CD4-positive, alpha-beta T cell treated with Interleukin-15 for 1 hour (primary cell): ENCODE results near the gene DHFR2.
"Not testable (repeated sequence)": the region's sequence is repeated elsewhere in the genome, so short reads cannot be mapped to it uniquely, and the experiment has no call there.

Experiments used
- DNase-seq: peaks from one replicate; pipeline ENCODE4 v3.0.0-alpha.2; 2020

Gene DHFR2

DNA sequence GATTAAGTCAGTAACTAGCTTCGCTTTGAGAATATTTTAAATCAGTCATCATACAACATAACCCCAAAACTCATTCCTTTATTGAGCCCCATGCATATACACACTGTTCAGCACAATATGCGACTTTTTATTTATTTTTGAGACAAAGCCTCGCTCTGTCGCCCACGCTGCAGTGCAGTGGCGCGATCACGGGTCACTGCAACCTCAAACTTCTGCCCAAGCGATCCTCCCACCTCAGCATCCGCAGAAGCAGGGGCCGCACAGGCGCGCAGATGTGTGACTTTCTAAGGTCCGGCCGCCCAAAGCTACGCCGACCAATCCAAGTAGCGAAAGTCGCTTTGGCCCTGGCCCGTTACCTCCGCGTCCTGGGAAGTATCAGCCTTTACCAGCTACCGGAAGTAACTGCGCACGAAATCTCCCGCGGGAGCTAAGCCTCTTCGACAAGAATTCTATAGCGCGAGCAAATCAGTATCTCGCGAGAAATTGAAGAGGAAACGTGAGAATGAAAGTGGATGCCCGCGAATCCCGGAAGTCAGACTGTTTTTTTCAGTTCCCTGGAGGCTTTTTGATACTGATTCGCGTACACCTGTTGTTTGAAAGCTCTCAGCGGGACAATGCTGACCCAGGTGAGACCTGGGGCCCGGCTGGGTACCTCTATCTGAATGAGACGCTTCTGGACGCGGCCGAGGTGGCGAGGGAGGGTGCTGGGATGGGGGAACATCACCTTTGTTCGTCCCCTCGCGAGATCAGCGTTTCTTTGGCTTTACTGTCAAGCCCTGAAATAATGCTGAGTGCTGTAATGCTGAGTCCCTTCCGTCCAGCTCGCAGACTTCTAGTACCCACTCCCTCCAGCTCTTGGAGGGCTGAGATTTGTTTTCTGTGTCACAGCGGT is at the start of gene DHFR2, which contains the start of gene NSUN3:
TSS of gene DHFR2 (minus strand) at position 404 of the 892 bp plus-strand sequence. CDS start 1,405 bp downstream, outside the sequence.
TSS of gene NSUN3 (plus strand) at position 549 of the 892 bp plus-strand sequence. CDS start at position 615, 66 bp downstream.
- DNase-seq, result peak; percentile 87

DNA sequence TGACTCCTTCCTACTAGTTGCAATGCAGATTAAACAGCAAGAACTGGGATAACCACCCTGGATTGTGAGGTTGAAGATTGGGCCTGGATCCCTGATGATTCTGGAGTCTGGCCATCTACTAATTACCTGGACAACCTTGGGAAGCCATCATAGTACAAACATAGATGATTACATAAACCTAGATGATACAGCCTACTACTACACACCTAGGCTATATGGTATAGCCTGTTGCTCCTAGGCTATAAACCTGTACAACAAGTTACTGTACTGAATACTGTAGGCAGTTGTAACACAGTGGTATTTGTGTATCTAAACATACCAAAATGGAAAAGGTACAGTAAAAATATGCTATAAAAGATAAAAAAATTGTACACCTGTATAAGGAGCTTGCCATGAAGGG is 48.1 kb upstream of the DHFR2 start:
- DNase-seq, result no peak

DNA sequence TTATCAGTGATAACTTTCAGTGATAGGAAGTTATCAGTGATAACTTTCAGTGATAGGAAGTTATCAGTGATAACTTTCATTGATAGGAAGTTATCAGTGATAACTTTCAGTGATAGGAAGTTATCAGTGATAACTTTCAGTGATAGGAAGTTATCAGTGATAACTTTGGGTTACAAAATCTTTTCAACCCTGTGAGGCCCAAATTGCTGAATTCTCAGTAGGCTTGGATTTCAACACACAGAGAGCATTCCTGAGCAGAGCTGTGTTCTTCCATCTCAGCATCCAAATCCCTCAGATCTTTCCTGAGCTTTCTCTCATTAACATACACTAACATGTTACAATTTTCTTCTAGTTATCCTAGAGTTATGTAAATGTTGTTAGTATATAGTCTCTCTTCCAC is 47.5 kb upstream of the DHFR2 start:
- not testable (repeated sequence) for DNase-seq

DNA sequence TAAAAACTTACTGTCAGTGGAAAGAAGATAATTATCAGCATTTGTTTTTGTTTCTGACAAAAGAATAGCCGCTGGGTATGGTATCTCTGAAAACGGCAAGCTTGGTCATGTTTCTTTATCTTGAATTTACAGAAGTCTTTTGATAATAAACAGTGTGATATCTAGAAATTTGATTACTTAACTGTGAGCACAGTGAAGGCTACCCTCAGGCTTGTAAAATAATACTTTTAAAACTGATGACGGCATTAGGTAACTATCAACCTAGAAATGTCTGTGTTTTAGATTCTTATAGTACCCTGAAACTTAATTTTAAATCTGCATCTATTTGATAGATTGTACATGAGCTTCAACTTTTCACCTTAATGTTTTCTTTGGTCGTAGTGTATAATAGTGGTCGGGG is 43.6 kb upstream of the DHFR2 start:
- DNase-seq, result no peak

DNA sequence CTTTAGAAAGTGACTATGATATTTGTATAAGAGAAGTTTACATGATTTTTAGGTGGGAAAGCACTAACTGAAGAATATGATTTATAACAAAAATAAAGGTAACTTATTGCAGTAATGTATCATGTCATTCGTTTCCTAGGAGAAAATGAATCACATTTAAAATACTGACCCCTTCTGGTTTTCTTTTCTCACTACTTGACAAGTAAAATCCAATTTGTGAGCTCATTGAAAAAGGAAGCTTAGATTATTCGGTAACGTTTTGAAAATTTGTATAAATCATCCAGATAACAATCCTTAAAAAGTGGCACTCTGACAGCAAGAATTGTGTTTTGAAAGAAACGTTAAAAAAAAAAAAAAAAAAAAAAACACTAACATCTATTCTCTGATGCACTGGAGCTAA is 39.1 kb upstream of the DHFR2 start:
- DNase-seq, result no peak

DNA sequence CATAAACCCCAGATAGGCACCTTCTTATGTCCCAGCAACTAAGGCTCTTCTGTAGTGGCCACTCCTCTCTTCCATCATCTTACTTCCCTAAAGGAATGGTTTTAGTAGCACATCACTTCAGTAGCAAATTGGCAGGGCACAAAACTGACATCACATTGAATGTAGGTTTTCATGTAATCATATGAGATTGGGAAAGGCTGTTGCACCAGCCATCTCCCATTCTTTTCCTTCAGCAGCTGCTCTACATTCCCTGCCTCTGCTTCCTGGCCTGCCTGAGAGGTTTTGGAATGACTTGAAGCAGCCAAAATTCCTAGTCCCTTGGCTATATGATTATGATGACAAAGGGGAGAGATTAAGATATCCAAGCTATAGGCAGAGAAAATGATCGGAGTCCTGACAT is 36.6 kb upstream of the DHFR2 start:
- no peak for DNase-seq

DNA sequence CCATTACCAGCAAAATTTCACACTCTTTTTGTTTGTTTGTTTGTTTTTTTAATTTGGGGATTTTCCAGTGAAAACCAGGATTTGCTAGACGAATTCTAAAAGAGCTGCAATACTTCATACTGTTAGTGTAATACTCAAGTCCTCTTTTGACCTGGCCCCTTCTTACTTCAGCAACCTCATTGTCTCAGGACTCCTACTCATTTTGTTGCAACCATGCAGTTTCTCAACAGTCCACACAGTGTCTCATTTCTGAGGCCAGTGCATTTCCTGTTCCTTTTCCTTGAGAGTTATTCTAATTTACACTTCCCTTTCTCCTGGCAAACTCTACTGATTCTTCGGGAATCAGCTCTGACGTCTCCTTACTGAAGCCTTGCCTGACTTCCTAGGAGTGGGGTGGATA is 35.7 kb upstream of the DHFR2 start:
- no peak for DNase-seq

DNA sequence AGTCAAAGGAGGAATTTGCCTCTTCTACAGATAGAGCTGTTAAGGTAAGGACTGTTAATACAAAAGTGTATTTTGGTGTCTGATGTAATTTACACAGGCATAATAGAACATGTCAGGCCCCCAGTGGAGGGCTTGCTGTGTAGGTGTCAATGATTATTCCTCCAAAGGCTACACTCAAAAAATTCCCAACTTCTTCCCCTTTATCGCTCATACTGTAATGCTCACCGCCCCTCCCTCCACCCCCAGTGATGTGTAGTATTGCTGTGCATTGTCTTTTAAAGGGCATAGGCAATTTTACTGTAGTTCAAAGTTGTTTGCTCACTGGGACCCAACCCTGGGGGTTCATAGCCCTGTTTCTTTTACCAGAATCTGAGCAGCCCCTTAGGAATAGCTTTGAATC is 32.4 kb upstream of the DHFR2 start:
- DNase-seq, result no peak

DNA sequence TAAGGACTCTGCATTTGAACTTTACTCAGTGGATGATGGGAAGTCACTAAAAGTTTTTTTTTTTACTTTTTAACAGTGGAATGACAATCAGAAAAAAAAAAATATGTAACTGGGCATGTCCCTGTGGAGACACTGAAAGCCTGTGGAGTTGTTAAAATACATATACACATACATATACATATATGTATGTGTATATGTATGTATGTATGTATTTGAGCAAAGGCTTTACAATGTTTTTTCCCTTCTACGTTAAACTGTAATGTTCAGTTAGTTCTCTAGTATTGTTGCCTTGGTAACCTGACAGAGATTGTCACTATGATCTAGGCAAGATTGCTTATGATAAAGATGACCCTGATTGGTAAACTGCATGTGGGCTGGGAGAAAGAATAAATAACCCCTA is 30.4 kb upstream of the DHFR2 start:
- DNase-seq, result no peak

DNA sequence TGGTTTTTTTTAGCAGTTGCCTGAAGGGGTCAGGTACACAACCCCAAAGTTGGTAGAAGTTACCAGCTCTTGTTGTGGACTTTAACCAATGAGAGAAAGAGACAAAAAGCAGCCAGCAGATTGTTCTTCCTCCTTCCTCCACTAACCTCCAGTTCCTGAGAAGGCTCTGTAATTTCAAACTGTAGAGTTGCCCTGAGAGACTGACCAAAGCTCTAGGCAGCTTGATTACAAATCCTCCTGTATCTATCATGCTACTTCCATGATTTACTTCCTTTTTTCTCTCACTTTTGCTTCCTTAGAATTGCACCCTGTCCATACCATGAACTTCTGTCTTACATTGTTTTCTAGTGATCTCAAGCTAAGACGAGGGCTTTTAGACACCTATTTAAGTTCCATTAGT is 29.4 kb upstream of the DHFR2 start:
- DNase-seq, result no peak

DNA sequence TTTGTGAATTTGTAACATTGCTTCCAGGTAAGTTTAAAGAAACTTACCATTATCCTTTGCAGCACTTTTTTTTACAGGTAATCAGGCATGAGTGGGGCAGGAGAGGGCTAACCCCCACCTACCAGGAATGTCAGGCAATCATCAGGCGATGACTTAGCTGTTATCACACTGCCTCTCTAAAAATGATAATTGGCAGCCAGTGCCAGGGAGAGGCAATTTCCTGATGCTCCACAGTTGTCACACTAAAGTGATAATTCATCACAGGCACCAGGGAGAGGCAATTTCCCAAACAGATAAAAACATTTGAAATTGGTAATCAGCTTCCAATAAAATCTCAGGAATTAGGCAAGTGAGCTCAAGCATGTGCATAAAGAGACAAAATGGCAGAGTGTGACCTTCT is 26.4 kb upstream of the DHFR2 start:
- no peak for DNase-seq

DNA sequence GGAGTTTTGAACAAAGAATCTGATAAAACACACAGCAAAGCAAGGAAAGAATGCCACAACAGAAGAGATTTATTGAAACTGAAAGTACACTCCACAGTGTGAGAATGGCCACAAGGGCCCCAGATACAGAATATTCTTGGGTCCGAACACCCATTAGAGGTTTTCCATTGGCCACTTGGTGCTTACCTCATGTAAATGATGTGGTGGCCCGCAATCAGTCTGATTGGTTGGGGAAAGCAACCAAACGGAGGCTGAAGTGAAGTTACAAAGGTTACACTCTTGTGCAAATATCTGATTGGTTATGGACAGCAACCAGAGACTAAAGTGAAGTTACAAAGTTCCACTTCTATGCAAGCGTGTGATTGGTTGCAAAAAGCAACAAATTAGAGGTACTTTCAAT is 20.5 kb upstream of the DHFR2 start:
- DNase-seq, result no peak

DNA sequence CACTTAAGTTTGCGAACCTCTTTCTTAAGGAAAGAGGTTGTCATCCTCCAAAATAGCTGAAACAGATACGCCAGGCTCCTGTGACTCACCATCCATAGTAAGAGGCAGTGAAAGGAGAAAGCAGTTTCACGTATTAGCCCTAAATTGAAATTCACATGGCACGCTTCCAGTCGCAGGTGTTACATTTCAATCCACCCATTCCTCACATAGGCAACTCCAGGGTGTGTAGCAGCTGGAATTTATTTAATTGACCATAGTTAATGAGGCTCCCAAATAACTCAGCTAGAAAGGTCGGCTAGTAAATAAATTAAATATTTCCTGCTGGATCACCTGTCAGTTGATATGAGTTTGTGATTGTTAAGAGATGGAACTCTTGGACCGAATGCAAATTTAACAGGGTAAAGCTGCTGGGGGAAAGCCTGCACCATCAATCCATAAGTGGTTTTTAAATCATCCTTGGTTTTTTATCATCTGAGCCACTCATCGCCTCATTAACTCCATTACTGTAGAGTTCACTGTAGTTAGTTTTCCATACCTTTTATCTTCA is 19.7 kb upstream of the DHFR2 start:
- DNase-seq, result no peak

DNA sequence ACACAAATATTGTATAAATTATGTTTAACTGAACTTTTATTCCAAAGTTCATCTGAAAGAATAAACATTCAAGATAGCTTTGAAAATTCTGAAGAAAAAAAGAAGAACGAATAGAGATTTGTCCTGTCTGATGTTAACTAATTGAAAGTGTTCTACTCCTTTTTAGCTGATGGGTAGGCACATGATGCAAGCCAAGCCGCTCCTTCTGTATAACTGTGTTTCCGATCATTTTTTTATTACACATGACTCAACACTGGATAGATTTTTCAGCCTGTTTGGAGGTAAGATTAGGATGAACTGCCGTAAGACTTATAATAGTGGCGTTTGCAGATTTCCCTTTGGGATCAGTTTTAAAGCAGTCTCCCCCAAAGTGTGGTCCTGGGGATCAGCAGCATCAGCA is 19.2 kb upstream of the DHFR2 start:
- no peak for DNase-seq

DNA sequence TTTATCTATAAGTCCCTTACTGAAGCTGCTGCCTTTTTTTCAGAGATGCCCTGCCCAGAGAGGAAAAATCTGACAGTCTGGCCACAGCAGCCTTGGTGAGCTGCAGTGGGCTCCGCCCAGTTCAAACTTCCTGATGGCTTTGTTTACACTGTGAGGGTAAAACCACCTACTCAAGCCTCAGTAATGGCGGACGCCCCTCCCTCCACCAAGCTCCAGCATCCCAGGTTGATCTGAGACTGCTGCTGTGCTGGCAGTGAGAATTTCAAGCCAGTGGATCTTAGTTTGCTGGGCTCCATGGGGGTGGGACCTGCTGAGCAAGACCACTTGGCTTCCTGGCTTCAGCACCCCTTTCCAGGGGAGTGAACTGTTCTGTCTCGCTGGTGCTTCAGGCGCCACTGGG is 17.8 kb upstream of the DHFR2 start:
- not testable (repeated sequence) for DNase-seq

DNA sequence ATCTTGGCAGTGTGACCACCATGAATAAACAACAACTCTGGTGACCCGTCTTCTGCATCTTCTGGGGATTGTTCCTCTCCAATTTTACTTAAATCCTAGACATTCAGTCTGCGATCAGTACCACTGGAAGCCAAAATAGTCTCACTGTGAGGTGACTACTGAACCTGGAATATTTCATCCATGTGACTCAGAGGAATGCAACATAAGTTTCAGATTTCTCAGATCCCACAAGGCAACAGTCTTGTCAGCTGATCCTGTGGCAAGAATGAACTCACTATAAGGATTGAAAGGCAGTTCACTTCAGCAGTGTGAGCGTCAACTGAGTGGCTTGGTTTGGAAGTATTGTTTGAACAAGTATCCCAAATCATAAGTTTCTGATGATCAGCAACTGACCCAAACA is 13.3 kb upstream of the DHFR2 start:
- DNase-seq, result no peak

DNA sequence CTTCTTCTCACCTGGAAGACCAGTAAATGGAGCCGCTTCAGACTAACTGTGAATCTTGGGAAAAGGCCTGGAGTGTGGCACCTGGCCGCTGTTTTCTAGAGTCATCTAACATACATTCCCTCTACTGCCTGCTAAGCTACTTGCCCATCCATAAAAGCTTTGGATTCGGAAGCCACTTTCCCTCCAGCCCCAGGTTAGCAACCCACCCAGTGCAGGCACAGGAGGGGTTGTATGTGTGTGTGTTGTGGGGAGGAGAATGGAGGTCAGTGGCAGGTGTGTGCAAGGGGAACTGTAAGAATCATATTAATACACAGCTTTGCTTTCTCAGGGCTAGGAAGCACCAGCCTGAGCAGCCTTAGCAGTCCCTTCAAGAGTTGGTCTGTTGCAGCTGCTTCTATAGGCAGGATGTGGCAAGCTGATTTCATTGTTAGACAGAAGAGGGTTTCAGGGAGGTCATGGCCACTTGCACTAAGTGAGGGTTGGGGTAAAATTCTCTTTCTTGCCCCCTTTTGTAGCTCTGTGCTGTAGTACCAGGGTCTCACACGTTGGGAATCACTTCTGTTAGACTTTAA is 9.1 kb upstream of the DHFR2 start:
- no peak for DNase-seq

DNA sequence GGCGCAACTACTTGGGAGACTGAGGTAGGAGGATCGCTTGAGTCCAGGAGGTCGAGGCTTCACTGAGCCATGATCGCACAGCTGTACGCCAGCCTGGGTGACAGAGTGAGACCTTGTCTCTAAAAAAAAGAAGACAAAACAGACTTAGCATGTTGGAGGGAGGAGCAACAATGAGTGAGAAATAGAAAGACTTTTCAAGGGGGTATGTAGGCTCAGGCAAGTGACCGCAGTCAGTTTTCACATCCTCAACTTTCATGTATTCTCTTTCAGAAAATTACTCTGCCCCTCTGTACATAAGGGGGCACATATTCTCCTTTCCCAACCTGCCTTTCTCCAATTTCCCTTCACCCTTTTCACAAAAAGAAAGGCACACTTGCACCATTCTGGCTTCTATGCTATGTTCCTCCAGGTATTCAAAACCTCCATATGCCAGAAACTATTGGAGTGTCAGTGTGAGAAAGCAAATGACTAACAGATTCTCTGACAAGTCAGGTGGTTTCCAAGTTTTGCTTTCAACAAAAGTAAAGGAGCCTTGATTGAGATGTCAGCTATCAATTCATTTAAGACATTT is 7.7 kb upstream of the DHFR2 start:
- DNase-seq, result no peak

DNA sequence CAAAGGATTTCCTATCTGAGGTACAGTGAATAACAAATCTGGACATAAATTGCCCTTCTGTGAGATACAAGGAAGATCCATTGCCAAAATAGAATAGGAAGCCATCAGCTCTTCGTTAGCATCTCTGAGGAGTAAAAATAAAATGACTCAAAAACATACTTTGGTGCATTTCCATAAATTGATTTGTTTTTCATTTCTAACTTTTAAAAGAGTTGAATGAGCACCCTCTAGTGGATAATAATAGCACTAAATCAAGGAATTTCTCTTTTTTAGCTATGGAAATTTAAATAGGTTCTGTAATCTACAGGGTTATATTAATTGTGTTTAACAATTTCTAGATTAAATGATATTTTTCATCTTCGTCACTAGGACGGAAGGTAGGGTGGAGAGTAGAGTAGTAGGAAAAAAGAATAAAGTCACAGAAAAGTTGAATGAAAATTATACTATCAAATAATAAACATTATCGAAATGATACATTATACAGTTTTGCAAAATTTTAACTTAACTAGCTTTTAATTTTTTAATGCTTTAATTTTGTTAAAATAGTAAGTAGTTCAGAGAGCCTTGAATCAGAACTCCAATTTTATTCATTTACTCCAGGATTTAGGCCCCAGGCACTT is 6.6 kb upstream of the DHFR2 start:
- DNase-seq, result no peak

DNA sequence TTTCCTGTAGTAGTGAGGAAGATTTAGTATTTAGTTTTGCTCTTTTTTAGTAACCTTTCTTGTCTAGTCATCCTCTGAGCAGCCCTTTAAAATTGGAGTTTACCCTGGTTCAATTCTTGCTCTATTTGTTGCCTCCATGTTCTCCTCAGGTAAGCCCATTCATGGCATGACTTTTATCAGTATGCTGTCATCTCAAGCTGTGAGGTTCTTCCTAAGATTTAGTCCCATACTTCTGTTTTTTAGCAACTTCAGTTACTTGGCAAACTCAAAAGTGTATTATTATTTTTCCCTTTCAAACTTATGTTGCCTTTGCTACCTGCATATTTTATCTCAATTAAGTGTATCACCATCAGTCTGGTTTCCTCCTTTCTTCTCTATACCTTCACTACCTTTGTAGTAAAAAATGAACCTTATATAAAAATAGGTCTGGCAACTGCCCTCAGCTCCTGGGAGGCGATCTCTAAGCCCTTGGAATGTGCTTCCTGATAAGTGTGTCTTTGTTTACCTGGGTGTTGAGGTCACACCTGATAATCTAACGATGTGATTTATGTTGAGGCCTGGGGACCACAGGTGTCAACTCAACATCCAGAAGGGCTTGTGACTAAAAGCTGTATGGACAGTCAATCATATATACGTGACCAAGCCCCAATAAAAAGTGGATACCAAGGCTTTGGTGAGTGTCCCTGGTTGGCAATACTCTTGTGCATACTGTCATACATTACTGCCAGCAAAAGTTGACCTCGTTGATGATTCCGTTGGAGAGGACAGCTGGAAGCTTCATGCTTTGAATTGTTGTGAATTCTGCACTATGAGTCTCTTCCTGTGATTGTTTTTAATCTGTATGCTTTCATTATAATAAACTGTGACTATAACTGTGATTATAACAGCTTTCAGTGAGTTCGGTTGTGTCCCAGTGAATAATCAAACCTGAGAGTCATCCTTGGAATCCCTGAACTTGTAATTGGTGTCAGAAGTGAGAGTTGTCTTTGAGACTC is 4.1 kb upstream of the DHFR2 start:
- DNase-seq, result no peak

DNA sequence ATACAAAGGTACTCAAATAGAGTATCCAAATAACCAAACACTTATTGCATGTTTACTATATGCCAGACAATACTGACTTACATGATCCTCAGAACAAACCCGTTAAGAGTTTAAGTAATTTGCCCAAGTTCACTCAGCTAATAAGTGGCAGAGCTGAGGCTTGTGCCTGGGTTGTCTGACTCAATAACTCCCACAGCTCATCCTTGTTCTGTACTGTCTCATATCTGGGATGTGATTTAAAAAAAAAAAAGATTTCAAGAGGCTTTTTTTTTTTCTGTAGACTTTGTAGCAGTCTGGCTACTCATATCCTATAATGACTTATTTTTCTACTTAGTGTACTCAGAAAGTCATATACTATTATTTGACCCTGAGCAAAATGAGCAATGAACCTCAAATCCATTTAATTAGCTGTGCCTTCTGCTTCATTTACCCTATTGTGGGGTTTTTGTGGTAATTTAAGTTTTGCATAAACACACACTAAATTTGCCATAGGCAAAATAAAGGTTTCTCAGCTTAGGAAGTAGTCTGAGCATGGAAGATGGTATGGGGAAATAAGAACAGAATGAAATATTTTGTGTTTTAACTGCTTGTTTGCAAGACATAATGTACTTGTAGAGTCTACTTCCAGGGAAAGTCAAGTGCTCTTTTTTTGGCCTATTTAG is 3.2 kb upstream of the DHFR2 start:
- no peak for DNase-seq

DNA sequence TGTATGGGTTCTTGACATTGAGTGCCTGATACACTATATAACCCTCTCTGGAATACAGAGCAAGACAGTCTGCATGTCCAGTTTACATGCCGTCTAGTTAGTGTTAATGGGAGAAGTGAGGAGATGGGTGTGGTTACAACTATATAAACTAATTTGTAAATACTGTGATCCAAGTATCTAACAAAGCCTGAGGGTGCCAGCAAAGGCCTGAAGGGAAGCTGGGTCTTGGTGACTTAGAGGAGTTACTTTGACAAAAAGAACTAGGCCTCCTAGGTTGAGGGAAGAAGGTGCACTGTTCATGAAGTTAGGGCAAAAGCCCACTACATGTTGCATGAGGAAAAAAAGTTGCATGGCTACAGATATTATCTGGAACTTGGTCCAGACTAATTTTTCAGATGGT is 2.4 kb upstream of the DHFR2 start:
- no peak for DNase-seq
